Left hindlimb (tissue), 1 donor: ENCODE results near the gene NUCKS1.

Experiments used
- DNase-seq: peaks from one replicate; pipeline ENCODE4 v3.0.0-alpha.2; 2018

NUCKS1 gene

DNA sequence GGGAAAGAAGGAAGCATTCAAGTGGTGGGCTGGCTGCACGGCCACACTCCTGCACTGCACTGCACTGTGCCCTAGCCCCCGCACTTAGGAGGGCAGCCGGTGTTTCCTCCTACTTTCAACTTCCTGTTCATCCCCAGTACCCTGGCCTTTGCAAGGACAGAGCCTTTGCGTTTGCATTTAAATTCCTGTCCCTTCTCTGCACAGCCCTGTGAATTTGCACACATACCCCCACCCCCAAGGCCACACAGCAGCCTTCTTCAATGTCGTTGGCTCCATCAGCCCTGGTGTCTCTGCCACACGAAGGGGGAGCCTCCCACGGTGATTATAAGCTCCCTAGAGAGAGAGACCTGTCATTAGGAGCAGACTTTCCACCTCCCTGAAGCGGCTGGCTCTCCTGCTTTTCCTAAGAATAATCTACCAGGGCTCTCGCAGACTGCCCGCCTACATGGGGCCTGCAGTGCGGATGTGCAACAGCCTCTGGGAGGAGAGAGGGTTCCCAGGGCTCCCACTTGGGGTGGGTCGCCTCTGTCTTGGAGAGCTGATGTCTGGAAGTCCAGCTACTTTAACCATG lies 56.5 kb downstream of the NUCKS1 start:
- DNase-seq: no peak

- no peak for DNase-seq
These were observed 57.6 kb downstream of the NUCKS1 start for GRCh38 chr1:205692423-205692822.

DNA sequence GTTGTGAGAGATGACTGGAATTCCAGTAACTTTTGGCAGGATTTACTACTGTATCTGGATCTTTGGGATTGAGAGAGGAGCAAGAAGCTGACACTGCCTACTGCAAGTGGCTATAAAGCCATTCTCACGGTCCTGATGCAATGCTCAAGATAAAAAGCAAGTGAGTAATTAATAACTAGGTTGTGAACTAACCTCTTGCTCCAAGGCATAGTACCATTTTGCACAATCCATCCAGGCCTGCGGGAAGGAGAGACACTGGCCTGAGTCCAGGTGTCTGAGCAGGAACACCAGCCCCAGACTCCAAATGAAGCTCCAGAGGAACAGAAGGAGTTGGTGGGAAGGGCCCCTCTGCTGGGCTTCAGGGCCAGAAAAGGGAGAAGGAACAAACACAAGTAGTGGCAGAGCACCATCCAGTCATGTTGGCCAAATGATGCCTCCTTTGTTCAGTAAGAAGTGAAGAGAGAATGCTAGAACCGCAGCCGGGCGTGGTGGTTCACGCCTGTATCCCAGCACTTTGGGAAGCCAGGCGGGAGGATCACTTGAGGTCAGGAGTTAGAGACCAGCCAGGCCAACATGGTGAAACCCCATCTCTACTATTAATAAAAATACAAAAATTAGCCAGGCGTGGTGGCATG lies 59.7 kb downstream of the NUCKS1 start:
- no peak for DNase-seq

DNA sequence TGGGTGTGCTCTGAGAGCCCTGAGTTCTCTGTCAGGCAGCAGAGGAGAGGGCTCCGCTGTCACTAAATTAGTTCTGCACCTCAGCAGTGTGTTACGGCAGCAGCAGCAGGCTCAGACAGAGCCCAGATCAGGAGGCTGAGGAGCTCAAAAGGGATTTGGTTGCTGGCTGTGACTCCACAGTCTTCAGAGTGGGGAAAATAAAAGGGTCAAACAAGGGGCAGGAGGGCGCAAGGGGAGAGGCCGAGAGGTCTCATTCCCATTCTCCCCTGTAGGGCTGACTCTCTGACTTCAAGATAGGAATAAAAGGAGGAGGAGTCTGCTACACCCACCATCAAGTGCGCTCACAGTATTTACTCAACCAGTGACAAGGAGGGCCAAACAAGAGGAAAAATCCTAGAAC lies 60.5 kb downstream of the NUCKS1 start:
- no peak for DNase-seq

GRCh38 chr1:205688171-205689080 lies 61.6 kb downstream of the NUCKS1 start:
- DNase-seq: no peak

DNA sequence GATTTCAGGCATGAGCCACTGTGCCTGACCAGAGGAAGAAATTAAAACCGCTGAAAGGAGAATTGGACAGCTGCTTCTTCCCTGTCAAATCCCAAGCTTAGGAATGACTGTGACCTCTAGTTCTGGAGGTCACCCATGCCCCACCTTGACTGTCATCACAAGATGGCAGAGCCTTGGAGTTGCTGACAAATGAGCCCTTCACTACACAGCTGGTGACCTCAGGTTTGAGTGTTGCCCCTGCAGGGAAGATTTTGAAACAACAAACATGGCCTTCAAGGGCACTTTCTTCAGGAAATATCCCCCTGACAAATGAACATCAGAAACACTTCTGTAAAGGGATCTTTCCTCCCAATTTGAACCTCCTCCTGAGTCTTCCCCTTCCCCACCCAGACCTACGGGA lies 62.7 kb downstream of the NUCKS1 start:
- DNase-seq: no peak

GRCh38 chr1:205681364-205681763 lies 68.6 kb downstream of the NUCKS1 start:
- DNase-seq: no peak

- DNase-seq: no peak
These were observed 69.7 kb downstream of the NUCKS1 start, which contains the start of gene SLC45A3 for GRCh38 chr1:205680073-205680851. SLC45A3 (minus strand) TSS chr1:205680509; CDS start chr1:205664656, 15,853 bp downstream.

DNA sequence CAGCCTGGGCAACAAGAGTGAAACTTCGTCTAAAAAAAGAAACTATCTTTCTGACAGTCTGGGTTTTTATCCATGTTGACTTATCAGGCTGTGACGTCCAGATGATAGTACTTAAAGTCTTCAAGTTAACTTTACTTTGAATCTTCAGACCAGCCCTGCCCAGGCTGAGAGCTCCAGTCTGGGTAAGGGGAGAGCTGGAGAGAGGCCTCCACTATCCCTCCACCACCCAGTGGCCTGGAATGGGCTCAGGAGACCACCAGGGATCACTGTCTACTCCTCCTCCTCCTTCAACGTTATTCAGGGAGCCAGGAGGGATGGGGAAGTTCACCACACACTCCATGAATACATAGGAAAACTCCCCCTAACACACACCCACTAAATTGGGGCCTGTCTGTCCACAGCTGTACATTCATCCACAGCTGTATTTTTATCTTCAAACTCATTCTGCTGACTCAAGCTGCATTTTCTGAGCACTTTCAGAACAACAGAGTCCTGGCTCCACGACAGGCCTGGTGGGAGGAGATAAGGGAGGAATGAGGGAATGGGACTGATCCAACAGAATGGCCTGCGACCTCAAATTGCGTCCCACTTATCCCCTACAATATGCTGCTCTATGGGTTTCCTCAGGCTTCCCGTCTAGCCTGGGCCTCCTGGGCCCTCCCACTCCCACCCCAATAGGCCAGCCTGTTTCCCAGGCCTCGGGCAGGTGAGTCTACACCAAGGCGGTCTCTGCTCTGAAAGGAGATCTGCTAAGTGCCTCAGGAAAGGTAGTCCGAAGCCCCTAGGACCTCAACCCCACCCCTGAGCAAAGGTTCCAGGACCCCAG lies 71.5 kb downstream of the NUCKS1 start:
- DNase-seq: no peak

GRCh38 chr1:205677167-205677566 lies 72.8 kb downstream of the NUCKS1 start:
- DNase-seq: no peak

DNA sequence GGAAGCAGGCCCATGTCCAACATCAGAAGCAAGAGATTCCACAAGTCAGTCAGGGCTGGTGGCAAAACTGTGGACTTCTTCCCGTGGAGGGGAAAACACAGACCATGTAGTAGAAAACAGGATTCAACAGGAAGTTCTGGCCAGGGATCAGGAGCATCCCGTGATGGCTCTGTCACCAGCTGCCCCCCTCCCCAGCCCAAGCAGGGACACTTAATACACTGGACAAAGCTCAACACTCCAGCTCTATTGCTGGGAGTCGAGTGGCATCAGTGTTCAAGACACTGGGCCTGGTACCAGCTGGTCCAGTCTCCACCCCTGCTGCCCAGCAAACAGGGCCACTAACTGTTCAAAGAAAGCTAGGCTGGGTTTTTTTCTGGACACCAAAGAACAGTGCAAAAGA lies 73.4 kb downstream of the NUCKS1 start:
- DNase-seq: no peak

- DNase-seq: no peak
These were observed 74.0 kb downstream of the NUCKS1 start for GRCh38 chr1:205676002-205676401.

DNA sequence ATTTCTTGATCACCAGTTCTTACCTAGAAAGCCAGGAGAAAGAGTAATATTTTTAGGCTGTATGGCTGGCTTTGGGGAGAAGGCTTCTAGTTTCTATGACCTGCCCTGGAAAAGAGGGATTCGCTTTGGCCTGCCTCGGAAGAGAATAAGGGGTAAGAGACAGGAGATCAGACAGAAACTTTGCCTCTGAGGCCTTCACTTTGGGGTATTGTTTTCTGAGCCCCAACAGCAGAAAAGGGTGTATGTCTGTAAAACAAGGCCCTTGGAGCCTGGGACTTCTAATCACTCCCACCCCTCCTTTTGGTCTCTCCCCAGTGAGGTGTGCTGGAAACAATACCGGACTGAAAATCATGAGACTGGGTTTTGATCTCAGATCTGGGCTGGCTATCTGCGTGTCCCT lies 74.7 kb downstream of the NUCKS1 start:
- no peak for DNase-seq

DNA sequence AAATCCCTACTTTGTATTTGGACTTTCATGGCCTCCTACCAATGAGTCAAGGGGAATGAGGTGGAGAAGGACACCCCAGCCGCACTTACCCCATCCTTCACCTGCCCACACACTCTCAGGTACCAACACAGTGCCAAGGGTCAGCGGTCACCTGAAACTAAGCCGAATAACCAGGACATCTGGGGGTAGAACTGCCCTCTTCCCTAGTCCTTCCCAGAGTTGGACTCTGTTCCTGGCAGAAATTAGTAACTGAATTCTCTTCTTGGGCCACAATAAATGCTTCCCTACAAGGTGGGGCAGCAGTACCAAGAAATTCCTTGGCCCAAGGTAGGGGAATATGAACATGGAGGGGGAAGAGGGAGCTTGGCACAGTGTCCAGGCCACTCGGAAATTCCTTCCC lies 77.0 kb downstream of the NUCKS1 start:
- no peak for DNase-seq

GRCh38 chr1:205672395-205672889 lies 77.5 kb downstream of the NUCKS1 start:
- DNase-seq: no peak

DNA sequence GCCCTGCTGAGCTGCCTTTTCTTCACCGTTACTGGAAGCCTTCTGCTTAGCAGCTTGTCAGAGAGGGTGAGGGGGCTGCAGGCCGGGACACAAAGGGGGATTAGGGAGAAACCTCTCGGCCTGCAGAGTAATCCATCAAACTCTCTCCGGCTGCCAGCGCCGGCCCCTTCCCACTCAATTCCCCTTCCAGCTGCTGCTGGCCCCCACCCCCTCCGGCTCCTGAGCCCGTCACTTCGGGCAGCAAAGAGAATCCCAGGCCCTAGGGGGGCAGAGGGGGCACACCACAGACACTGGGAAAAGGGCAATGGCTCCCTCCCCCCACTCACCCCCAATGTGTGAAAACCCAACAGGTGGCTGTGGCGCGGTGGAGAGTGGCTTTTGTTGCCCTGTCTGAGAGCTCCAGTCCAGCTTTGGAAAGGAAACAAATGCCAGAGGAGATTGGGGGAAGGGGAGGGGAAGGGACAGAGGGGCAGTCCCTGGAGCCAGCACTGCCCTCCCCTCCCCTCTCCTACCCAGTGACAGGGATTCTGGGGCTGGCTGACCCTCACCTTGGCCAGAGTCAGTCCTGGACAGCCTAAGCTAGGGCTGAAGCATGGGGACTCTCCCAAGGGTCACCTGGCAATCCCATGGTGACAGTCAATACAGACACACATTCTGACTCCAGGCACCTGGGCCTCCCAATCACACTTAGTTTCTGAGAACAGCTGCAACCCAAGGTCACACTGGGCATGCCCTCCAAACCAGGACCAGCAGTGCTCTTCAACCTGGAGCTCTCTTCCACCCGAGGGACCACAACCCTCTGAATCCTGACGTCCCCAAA lies 79.2 kb downstream of the NUCKS1 start:
- no peak for DNase-seq

GRCh38 chr1:205670150-205670446 lies 79.9 kb downstream of the NUCKS1 start:
- DNase-seq: no peak

DNA sequence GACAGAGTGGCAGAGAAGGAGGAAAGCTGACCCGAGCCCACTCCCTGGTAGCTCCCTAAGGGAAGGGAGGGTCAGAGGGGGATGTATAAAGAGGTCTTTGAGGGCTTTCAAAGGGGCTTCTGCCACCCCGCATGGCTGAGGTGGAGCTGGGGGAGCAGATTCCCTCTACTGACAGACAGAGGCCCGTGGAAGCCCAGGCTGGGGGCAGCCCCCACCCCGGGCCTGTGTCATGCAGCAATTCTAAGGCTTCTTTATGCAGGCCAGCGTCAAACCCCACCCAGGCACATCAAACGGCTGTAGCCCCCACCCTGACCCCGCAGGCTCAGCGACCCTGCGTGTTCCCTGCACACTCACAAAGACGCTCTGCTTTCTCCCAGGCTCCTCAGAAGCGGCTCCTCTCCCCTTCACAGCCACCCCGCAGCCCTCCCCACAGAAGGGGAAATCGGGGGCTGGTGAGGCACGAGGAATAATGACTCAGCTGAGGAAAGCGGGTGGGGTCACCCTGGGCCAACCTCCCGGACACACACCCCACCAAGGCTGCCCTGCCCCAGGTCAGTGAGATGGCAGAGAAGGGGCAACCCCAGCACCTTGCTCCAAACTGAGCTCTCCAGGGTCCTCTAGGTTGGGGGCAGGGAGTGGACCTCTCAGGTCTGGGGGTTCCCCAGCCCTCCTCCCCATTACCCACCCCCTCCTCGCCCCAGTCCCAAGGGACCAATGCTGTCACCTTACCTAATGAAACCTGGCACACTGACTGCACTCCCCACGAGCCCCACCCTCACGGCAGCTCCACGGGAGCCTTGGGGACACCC lies 80.4 kb downstream of the NUCKS1 start:
- DNase-seq: no peak

DNA sequence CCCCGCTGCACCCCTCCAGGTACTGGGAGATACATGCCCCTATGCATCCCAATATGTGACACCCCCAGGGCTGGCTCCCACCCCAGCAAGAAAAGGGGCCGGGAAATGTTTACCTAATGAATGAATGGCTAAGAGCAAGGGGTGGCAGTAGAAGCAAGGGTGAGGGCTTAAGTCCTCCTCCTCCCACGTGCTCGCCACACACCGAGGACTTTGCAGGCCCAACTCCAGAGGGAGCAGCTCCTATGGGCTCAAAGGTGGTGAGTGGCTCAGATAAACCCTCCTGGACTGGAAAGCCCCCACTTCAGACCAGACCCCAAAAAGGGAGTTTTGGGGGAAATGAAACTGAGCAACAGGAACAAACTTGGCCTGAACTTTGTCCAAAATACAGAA lies 81.0 kb downstream of the NUCKS1 start:
- DNase-seq: no peak

DNA sequence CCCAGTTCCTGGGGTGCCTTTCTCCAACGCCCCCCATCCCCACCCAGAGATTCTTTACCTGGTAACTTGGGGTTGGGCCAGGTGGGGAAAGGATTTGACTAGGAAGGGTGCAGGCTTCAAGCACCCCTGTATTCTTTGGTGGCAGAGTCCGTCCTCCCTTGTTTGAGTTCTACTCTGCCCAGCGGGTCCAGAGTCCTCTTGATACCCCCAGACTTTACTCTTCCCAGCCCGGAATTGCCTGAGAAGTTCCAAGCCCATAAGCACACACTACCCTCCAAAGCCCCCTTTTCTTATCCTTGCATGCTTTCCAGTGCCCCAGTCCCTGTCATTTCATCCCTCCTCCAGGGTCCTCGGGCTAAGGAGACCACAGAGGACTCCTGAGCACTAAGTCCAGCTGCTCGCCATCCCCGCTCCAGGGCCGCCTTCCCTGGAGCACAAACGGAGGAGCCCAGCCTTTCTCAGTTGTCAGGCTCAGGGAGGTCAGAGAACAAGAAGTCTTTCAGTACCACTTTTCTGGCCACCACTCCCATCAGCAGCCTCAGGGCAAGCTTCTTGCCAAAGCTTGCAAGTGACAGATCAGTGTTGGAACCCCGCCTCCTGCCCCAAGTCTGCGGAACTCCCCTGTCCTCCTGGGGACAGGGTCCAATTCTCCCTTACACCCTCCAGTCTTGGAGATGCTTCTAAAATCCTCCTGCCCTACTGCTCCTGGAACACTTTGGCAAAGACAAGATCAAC lies 81.9 kb downstream of the NUCKS1 start:
- DNase-seq: no peak
